Fibroblast of peridontal ligament (primary cell): Measurements from ENCODE around the gene U2AF2.

Experiments
- DNase-seq: peaks from one replicate; pipeline ENCODE4 v3.0.0-alpha.2; 2010; ENCODE audit errors: extremely low read depth

Gene U2AF2

GRCh38 chr19:55674841-55675660, 20.2 kb downstream of the U2AF2 start, which contains the start of gene EPN1:
Gene EPN1, plus strand, starts transcription at chr19:55675226. Its CDS starts 3,402 bp downstream, at chr19:55678628.
- DNase-seq: peak; percentile 92

GRCh38 chr19:55675661-55676354, 21.0 kb downstream of the U2AF2 start:
- DNase-seq: no peak

- DNase-seq: no peak
These were observed 21.5 kb downstream of the U2AF2 start for GRCh38 chr19:55676383-55676782.

GRCh38 chr19:55676889-55677505, 22.2 kb downstream of the U2AF2 start:
- no peak for DNase-seq

GRCh38 chr19:55677572-55678028, 22.8 kb downstream of the U2AF2 start:
- DNase-seq: no peak

- no peak for DNase-seq
These were observed 23.4 kb downstream of the U2AF2 start for GRCh38 chr19:55678121-55678671.

- no peak for DNase-seq
These were observed 24.8 kb downstream of the U2AF2 start for GRCh38 chr19:55679343-55680257.

GRCh38 chr19:55680339-55681130, 25.7 kb downstream of the U2AF2 start:
- DNase-seq: no peak

GRCh38 chr19:55681131-55682092, 26.6 kb downstream of the U2AF2 start:
- DNase-seq: peak; percentile 28

GRCh38 chr19:55683449-55684261, 28.8 kb downstream of the U2AF2 start:
- DNase-seq: no peak

- no peak for DNase-seq
These were observed 30.3 kb downstream of the U2AF2 start for GRCh38 chr19:55684946-55685681.

GRCh38 chr19:55685776-55686175, 30.9 kb downstream of the U2AF2 start:
- DNase-seq: no peak

GRCh38 chr19:55686311-55687050, 31.6 kb downstream of the U2AF2 start:
- DNase-seq: no peak

GRCh38 chr19:55687281-55688201, 32.7 kb downstream of the U2AF2 start:
- DNase-seq: no peak

- DNase-seq: no peak
These were observed 33.8 kb downstream of the U2AF2 start for GRCh38 chr19:55688422-55689218.
